ENCODE data around the gene CFAP46. TPM values are rescaled to one million over a fixed set of nuclear protein-coding genes. Genes with fewer than 3 reads are reported as not detected.

The CFAP46 gene
- total and polyA plus RNA-seq, 8 donors: 1.2 to 5.2 (median 3.5) TPM

- peak in 1 of 4 donors; percentile 46 for DNase-seq
These were observed 101.4 kb downstream of the CFAP46 start for GRCh38 chr10:132840698-132841614.

GRCh38 chr10:132839061-132839460 is 103.3 kb downstream of the CFAP46 start:
- H3K9me3 ChIP-seq: peaks cover 0 to 20% of the 10 kb centered on the region in 2 donors
- DNase-seq (peak in 1 of 4 donors; percentile 36), ATAC-seq (no peak)
- H3K27me3 ChIP-seq: peaks cover 0 to 47% of the 10 kb centered on the region in 2 donors
- H3K4me3 ChIP-seq: no peak overlapping the region
- H3K4me1 ChIP-seq: no peaks in the 10 kb centered on the region
- H3K27ac ChIP-seq: no peak overlapping the region
- intact Hi-C loops (cut with DNase I): no loop called here
- H3K36me3 ChIP-seq: no peaks in the 10 kb centered on the region
- TF ChIP-seq CTCF (IDR thresholded peaks at IDR 0.05): no peak

More at GRCh38 chr10:132840698-132841614, 101.4 kb downstream of the CFAP46 start:
- intact Hi-C loops (cut with DNase I): no loop called here
- TF ChIP-seq CTCF (IDR thresholded peaks at IDR 0.05): no peak
- peaks cover 0 to 20% of the 10 kb centered on the region in 2 donors for H3K9me3 ChIP-seq
- no peak overlapping the region for H3K27ac ChIP-seq
- H3K36me3 ChIP-seq: no peaks in the 10 kb centered on the region
- H3K4me1 ChIP-seq: no peaks in the 10 kb centered on the region
- ATAC-seq: no peak
- H3K4me3 ChIP-seq: no peak overlapping the region
- H3K27me3 ChIP-seq: peaks cover 0 to 43% of the 10 kb centered on the region in 2 donors

GRCh38 chr10:132838346-132838970 is 103.9 kb downstream of the CFAP46 start:
- Histone ChIP-seq H3K36me3 (no peaks in the 10 kb centered on the region), H3K4me3 (no peak overlapping the region), H3K4me1 (no peaks in the 10 kb centered on the region), H3K27me3 (peaks cover under 1 to 53% of the 10 kb centered on the region in 2 donors), H3K9me3 (peaks cover 0 to 20% of the 10 kb centered on the region in 2 donors), H3K27ac (no peak overlapping the region)
- DNase-seq (no peak), ATAC-seq (no peak)
- no peak for TF ChIP-seq CTCF (IDR thresholded peaks at IDR 0.05)
- intact Hi-C loops (cut with DNase I): no loop called here

- TF ChIP-seq CTCF (IDR thresholded peaks at IDR 0.05): no peak
- intact Hi-C loops (cut with DNase I): no loop called here
- ATAC-seq (no peak), DNase-seq (no peak)
- H3K4me1 ChIP-seq: no peaks in the 10 kb centered on the region
- H3K9me3 ChIP-seq: peaks cover 0 to 16% of the 10 kb centered on the region in 2 donors
- no peak overlapping the region for H3K4me3 ChIP-seq
- no peaks in the 10 kb centered on the region for H3K36me3 ChIP-seq
- H3K27me3 ChIP-seq: peaks cover 6 to 58% of the 10 kb centered on the region in 2 donors
- no peak overlapping the region for H3K27ac ChIP-seq
These were observed 104.5 kb downstream of the CFAP46 start for GRCh38 chr10:132837905-132838304.

Measured in left lung (tissue), 10 donors.